ENCODE measurements around the gene SH3RF3. TPM values are rescaled to one million over a fixed set of nuclear protein-coding genes. Genes with fewer than 3 reads are reported as not detected.

Gene SH3RF3
- total and polyA plus RNA-seq, 10 of the 15 experiments (the other 5 are each of a cell fraction or from before 2014, with no cell fraction given) = 0.08 to 8.8 (median 2.3) TPM

DNA sequence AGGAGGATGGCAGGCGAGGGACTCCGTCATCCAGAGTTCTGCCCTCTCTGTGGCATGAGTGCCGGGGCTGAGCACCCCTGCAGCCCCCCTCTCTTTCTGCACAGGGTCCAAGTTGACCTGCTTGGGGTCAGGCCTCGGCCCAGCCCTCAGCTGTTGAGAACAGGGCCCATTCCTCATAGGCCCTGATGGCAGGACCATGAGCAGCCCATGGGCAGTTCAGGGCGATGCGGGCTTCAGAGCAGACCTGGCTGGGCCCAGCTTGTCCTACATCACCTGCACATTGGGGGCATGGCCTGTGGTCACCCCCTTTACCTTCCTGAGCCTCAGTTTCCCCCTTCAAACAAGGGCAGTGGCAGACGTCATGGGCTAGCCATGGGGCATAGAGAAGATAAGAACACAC lies 246.7 kb downstream of the SH3RF3 start:
- FAIRE-seq = no peak
- TF ChIP-seq FOXM1 (IDR thresholded peaks at IDR 0.05; ENCODE audit: low read depth, low read length) (no peak), BMI1 (IDR thresholded peaks at IDR 0.05; ENCODE audit: borderline replicate concordance) (no peak), HDAC2 (IDR thresholded peaks at IDR 0.05) (no peak), ZNF217 (IDR thresholded peaks at IDR 0.05) (no peak), SUPT20H (IDR thresholded peaks at IDR 0.05; ENCODE audit: borderline replicate concordance, control insufficient read depth, low read depth, low read length) (no peak), KLF5 (IDR thresholded peaks at IDR 0.05; ENCODE audit: partially characterized antibody) (no peak), RUNX3 (IDR thresholded peaks at IDR 0.05; ENCODE audit: low read length) (no peak), EGR1 (IDR thresholded peaks at IDR 0.05; ENCODE audit: borderline replicate concordance in 1 of 2, low read depth in 2 of 2, low read length in 2 of 2) (no peak), RELA (IDR thresholded peaks at IDR 0.05; ENCODE audit: borderline replicate concordance, partially characterized antibody) (no peak), IKZF2 (IDR thresholded peaks at IDR 0.05) (no peak), MYC (IDR thresholded peaks at IDR 0.05; ENCODE audit: insufficient read depth, insufficient read length, insufficient replicate concordance, low read length, severe bottlenecking) (no peak)
- TF ChIP-seq, protein P1, sequence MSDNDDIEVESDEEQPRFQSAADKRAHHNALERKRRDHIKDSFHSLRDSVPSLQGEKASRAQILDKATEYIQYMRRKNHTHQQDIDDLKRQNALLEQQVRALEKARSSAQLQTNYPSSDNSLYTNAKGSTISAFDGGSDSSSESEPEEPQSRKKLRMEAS (IDR thresholded peaks at IDR 0.05; ENCODE audit: low read depth, low read length) = no peak
- TF ChIP-seq, protein P2, sequence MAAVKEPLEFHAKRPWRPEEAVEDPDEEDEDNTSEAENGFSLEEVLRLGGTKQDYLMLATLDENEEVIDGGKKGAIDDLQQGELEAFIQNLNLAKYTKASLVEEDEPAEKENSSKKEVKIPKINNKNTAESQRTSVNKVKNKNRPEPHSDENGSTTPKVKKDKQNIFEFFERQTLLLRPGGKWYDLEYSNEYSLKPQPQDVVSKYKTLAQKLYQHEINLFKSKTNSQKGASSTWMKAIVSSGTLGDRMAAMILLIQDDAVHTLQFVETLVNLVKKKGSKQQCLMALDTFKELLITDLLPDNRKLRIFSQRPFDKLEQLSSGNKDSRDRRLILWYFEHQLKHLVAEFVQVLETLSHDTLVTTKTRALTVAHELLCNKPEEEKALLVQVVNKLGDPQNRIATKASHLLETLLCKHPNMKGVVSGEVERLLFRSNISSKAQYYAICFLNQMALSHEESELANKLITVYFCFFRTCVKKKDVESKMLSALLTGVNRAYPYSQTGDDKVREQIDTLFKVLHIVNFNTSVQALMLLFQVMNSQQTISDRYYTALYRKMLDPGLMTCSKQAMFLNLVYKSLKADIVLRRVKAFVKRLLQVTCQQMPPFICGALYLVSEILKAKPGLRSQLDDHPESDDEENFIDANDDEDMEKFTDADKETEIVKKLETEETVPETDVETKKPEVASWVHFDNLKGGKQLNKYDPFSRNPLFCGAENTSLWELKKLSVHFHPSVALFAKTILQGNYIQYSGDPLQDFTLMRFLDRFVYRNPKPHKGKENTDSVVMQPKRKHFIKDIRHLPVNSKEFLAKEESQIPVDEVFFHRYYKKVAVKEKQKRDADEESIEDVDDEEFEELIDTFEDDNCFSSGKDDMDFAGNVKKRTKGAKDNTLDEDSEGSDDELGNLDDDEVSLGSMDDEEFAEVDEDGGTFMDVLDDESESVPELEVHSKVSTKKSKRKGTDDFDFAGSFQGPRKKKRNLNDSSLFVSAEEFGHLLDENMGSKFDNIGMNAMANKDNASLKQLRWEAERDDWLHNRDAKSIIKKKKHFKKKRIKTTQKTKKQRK (IDR thresholded peaks at IDR 0.05; ENCODE audit: low read depth, low read length) = no peak
- DNase-seq (ENCODE audit: low read depth, low spot score) = no peak
- ChIA-PET SMC1A (ENCODE audit: uncharacterized antibody, unreplicated experiment) (no interaction called here), POLR2A (no interaction called here), CTCF (no interaction called here), RAD21 (ENCODE audit: unreplicated experiment) (no interaction called here)
- Histone ChIP-seq H3K4me2 (ENCODE audit: control insufficient read depth, insufficient read depth) (no peak overlapping the region), H3K9ac (ENCODE audit: control insufficient read depth, insufficient read depth, low read length) (no peak overlapping the region), H3K9me3 (replicated peaks; ENCODE audit: control insufficient read depth, insufficient read depth, low read length) (no peaks in the 10 kb centered on the region), H3K36me3 (ENCODE audit: control insufficient read depth in 2 of 2, insufficient read depth in 2 of 2, low read length in 1 of 2) (no peaks in the 10 kb centered on the region; a peak in 2 of 4 replicates), H3K79me2 (ENCODE audit: control insufficient read depth, insufficient read depth, low read length) (no peaks in the 10 kb centered on the region), H3K27me3 (replicated peaks in 1 of 2; ENCODE audit: control insufficient read depth in 2 of 2, insufficient read depth in 2 of 2, low read length in 1 of 2) (no peaks in the 10 kb centered on the region; a peak in 1 of 4 replicates), H2AFZ (ENCODE audit: control insufficient read depth, low read depth, low read length) (no peak overlapping the region), H3K4me1 (ENCODE audit: control insufficient read depth, insufficient read depth, low read length) (no peaks in the 10 kb centered on the region), H4K20me1 (ENCODE audit: control insufficient read depth, insufficient read depth) (no peaks in the 10 kb centered on the region), H3K27ac (ENCODE audit: control insufficient read depth, insufficient read depth) (no peak overlapping the region), H3K4me3 (no peak overlapping the region)
- WGBS (ENCODE audit: insufficient coverage, insufficient replicate concordance, low lambda C conversion rate, missing lambda C conversion rate) = 42% methylated on average over 7 of the region's 7 CpGs
- in situ Hi-C loops (cut with MboI) (no loop called here), intact Hi-C loops (cut with micrococcal nuclease; ENCODE audit: unreplicated experiment) (no loop called here)
- BruUV-seq (replicated peaks) = no TSS peak
- ATAC-seq = no peak

Data from GM12878 (cell line).